ENCODE measurements around the gene DNAJC13.

The DNAJC13 gene

DNA sequence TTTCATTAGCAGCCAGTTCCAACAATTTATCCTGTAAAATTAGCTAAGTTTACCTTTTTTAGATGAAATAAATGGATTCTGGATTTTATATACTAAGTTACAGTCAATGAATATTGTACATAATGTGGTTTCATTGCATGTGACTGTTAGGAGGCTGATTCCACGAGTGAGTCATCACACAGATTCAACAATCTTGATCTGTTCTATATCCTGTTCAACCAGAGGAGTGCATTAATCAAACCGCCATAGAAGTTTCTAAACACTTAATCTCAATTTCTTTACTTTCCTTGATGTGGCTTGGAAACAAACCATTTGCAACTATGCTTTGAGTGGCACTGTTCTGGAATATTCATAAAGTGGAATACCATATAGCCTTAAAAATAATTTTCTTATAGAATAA lies 15.3 kb downstream of the DNAJC13 start:
- no peak for DNase-seq (ENCODE audit: extremely low spot score)
- CTCF ChIA-PET = no interaction called here
- POLR2A ChIA-PET = no interaction called here
- TF ChIP-seq L3MBTL2 (conservative IDR thresholded peaks at IDR 0.05) (no peak), PKNOX1 (IDR thresholded peaks at IDR 0.05) (no peak), SP1 (IDR thresholded peaks at IDR 0.05) (no peak), ARNT (IDR thresholded peaks at IDR 0.05) (no peak), CTBP1 (IDR thresholded peaks at IDR 0.05; ENCODE audit: borderline replicate concordance) (no peak), BHLHE40 (IDR thresholded peaks at IDR 0.05; ENCODE audit: borderline replicate concordance) (no peak), ELF4 (IDR thresholded peaks at IDR 0.05) (no peak), LEF1 (IDR thresholded peaks at IDR 0.05; ENCODE audit: borderline replicate concordance) (no peak), NFRKB (IDR thresholded peaks at IDR 0.05) (no peak), SUZ12 (IDR thresholded peaks at IDR 0.05) (no peak), HDGF (IDR thresholded peaks at IDR 0.05; ENCODE audit: borderline replicate concordance) (no peak), FOXA1 (IDR thresholded peaks at IDR 0.05) (no peak)

GRCh38 chr3:132433121-132433520 lies 15.8 kb downstream of the DNAJC13 start:
- no peak for DNase-seq (ENCODE audit: extremely low spot score)
- ChIA-PET CTCF (no interaction called here), POLR2A (interaction anchor here (0.7 kb wide), 1 partner anchor 32 kb away, joined by 3 read pairs; no protein-coding TSS in a partner anchor)
- TF ChIP-seq ARNT (IDR thresholded peaks at IDR 0.05) (no peak), HDGF (IDR thresholded peaks at IDR 0.05; ENCODE audit: borderline replicate concordance) (no peak), PKNOX1 (IDR thresholded peaks at IDR 0.05) (no peak), BHLHE40 (IDR thresholded peaks at IDR 0.05; ENCODE audit: borderline replicate concordance) (no peak), ZNF384 (IDR thresholded peaks at IDR 0.05) (no peak), TARDBP (IDR thresholded peaks at IDR 0.05) (no peak), ELF4 (IDR thresholded peaks at IDR 0.05) (no peak), CTBP1 (IDR thresholded peaks at IDR 0.05; ENCODE audit: borderline replicate concordance) (no peak), NFRKB (IDR thresholded peaks at IDR 0.05) (no peak), SP1 (IDR thresholded peaks at IDR 0.05) (no peak), FOXK2 (IDR thresholded peaks at IDR 0.05) (no peak), FOXA1 (IDR thresholded peaks at IDR 0.05) (no peak), FOXM1 (IDR thresholded peaks at IDR 0.05; ENCODE audit: borderline replicate concordance) (no peak)

DNA sequence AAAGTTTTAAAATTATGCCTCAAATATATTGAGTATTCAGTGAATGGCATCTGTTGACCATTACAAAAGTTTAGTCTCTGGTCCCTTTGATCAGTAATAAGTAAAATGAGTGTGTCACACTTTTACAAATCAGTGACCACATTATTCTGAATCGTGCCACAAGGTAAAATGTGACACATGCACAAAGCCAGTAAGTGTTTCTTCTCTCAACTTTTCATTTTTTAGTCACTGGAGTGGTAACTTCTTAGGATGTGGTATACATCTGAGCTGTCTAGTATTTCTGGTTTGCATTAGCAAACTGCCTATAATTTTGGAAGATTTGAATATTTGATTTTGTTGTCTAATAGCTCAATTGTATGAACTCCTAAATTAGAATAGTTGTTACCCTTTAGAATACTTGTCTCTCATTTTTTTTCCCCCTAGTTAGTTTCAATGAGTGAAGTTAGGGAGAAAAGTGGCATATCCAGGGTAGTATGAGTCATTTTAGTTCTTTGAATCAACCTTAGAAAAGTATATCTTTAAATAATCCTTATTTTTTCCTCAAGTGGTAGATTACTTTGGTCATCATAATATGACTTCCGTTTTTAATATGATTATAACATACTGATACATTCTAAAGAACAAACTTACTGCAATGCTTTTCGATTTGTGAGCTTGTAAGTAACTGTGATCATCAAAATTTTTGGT lies 18.1 kb downstream of the DNAJC13 start:
- DNase-seq (ENCODE audit: extremely low spot score) = no peak
- CTCF ChIA-PET = no interaction called here
- POLR2A ChIA-PET = no interaction called here
- TF ChIP-seq FOXK2 (IDR thresholded peaks at IDR 0.05) = no peak
- no peak for TF ChIP-seq SUZ12 (IDR thresholded peaks at IDR 0.05)
- TF ChIP-seq BHLHE40 (IDR thresholded peaks at IDR 0.05; ENCODE audit: borderline replicate concordance) = no peak
- no peak for TF ChIP-seq SP1 (IDR thresholded peaks at IDR 0.05)
- TF ChIP-seq L3MBTL2 (conservative IDR thresholded peaks at IDR 0.05) = no peak
- TF ChIP-seq LEF1 (IDR thresholded peaks at IDR 0.05; ENCODE audit: borderline replicate concordance) = no peak
- no peak for TF ChIP-seq PKNOX1 (IDR thresholded peaks at IDR 0.05)
- no peak for TF ChIP-seq ZNF384 (IDR thresholded peaks at IDR 0.05)
- TF ChIP-seq CTBP1 (IDR thresholded peaks at IDR 0.05; ENCODE audit: borderline replicate concordance) = no peak
- TF ChIP-seq ELF4 (IDR thresholded peaks at IDR 0.05) = no peak
- TF ChIP-seq FOXA1 (IDR thresholded peaks at IDR 0.05) = no peak
- TF ChIP-seq FOXM1 (IDR thresholded peaks at IDR 0.05; ENCODE audit: borderline replicate concordance) = no peak
- TF ChIP-seq TARDBP (IDR thresholded peaks at IDR 0.05) = no peak
- no peak for TF ChIP-seq ARNT (IDR thresholded peaks at IDR 0.05)
- TF ChIP-seq NFRKB (IDR thresholded peaks at IDR 0.05) = no peak
- no peak for TF ChIP-seq HDGF (IDR thresholded peaks at IDR 0.05; ENCODE audit: borderline replicate concordance)

DNA sequence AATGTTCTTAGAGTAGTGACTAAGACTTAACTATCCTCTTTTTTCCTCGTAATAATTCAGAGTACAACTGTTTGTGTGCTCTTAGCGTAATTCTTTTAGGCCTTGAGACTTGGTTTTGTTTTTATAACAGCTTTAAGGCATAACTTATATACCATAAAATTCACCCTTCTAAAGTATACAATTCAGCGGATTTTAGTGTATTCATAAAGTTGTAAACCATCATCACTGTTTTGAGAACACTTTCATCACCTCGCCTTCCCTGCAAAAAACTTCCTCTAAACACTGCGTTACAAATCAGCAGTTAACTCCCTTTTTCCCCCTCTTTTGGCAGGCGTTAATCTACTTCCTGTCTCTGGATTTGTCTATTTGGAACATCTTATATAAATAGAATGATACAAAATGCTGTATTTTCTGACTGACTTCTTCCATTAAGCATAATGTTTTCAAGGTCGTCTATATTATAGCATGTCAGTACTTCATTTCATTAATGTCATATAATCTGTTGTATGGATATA lies 18.7 kb downstream of the DNAJC13 start:
- ChIA-PET CTCF (no interaction called here), POLR2A (no interaction called here)
- no peak for DNase-seq (ENCODE audit: extremely low spot score)
- TF ChIP-seq LEF1 (IDR thresholded peaks at IDR 0.05; ENCODE audit: borderline replicate concordance) = no peak
- TF ChIP-seq L3MBTL2 (conservative IDR thresholded peaks at IDR 0.05) = no peak
- no peak for TF ChIP-seq FOXM1 (IDR thresholded peaks at IDR 0.05; ENCODE audit: borderline replicate concordance)
- no peak for TF ChIP-seq ARNT (IDR thresholded peaks at IDR 0.05)
- no peak for TF ChIP-seq CTBP1 (IDR thresholded peaks at IDR 0.05; ENCODE audit: borderline replicate concordance)
- TF ChIP-seq PKNOX1 (IDR thresholded peaks at IDR 0.05) = no peak

- POLR2A ChIA-PET = no interaction called here
- CTCF ChIA-PET = no interaction called here
- no peak for TF ChIP-seq FOXM1 (IDR thresholded peaks at IDR 0.05; ENCODE audit: borderline replicate concordance)
- no peak for TF ChIP-seq FOXA1 (IDR thresholded peaks at IDR 0.05)
- TF ChIP-seq L3MBTL2 (conservative IDR thresholded peaks at IDR 0.05) = no peak
- no peak for TF ChIP-seq ZNF384 (IDR thresholded peaks at IDR 0.05)
- no peak for TF ChIP-seq CTBP1 (IDR thresholded peaks at IDR 0.05; ENCODE audit: borderline replicate concordance)
- no peak for TF ChIP-seq TARDBP (IDR thresholded peaks at IDR 0.05)
- no peak for TF ChIP-seq FOXK2 (IDR thresholded peaks at IDR 0.05)
- no peak for TF ChIP-seq PKNOX1 (IDR thresholded peaks at IDR 0.05)
- TF ChIP-seq NFRKB (IDR thresholded peaks at IDR 0.05) = no peak
- no peak for TF ChIP-seq LEF1 (IDR thresholded peaks at IDR 0.05; ENCODE audit: borderline replicate concordance)
- no peak for TF ChIP-seq SUZ12 (IDR thresholded peaks at IDR 0.05)
Measured at GRCh38 chr3:132443421-132443820, 26.1 kb downstream of the DNAJC13 start.

More at GRCh38 chr3:132443421-132443820, 26.1 kb downstream of the DNAJC13 start:
- DNase-seq (ENCODE audit: extremely low spot score) = no peak

All from HEK293T (cell line).